ENCODE measurements around the gene TBL1XR1.

Gene TBL1XR1

GRCh38 chr3:177133860-177134815 lies 63.1 kb downstream of the TBL1XR1 start:
- H3K4me3 ChIP-seq (ENCODE audit: low read depth, low read length) = no peak overlapping the region
- TF ChIP-seq CTCF (IDR thresholded peaks at IDR 0.05; ENCODE audit: borderline replicate concordance, insufficient read depth, low read depth, low read length) = no peak

DNA sequence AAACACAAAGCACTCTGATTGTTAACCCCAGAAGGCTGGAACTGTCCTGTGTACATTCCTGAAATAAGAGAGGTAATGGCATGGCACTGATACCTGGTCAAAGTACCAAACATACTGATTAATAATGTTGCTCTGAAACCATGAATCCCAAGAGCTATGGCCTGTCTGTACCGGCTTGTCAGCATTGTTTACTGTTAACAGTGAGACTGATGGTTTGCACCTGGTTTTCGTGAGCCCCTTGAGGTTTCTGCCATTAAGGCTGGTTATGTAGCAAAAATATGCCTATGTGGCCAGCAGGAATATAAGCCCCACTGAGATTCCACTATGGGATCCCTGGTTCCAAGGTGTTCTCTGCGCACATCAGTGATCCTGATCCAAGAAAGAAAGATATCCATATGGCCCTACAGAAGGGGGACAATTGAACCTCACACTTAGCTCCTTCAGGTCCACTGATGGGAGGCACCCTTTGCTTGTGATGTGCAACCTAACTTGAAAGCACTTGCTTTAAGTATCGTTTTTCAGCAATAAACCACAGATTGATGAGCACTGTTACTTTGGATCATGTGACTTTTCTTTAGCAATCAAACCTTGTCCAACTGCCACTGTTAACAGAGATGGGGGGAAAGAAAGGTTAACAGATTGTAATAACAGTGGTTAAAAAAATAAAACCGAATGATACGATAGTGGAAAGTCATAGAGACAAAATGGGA lies 65.2 kb downstream of the TBL1XR1 start:
- TF ChIP-seq CTCF (IDR thresholded peaks at IDR 0.05; ENCODE audit: borderline replicate concordance, insufficient read depth, low read depth, low read length) = no peak

DNA sequence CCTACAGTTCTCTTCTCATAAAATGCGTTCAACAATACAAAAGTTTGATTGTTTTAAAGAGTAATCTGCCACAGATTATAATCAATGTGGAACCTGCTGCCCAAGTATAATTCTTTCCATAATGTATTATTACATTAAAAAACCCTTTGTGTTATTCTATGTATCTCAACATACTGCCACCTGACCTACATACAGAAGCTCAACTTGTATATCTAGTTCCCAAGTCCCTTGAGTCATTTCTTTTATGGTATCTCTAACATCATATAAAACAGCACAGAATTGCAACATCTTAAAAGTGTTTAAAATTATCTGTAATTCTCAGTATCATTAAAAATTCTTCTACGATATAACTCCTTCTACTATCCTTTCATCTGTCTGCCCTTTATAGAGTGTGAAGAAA lies 70.3 kb downstream of the TBL1XR1 start:
- TF ChIP-seq CTCF (IDR thresholded peaks at IDR 0.05; ENCODE audit: borderline replicate concordance, insufficient read depth, low read depth, low read length) = no peak
- no peak overlapping the region for H3K4me3 ChIP-seq (ENCODE audit: low read depth, low read length)

More for the DNA sequence above, 65.2 kb downstream of the TBL1XR1 start:
- no peak overlapping the region for H3K4me3 ChIP-seq (ENCODE audit: low read depth, low read length)

DNA sequence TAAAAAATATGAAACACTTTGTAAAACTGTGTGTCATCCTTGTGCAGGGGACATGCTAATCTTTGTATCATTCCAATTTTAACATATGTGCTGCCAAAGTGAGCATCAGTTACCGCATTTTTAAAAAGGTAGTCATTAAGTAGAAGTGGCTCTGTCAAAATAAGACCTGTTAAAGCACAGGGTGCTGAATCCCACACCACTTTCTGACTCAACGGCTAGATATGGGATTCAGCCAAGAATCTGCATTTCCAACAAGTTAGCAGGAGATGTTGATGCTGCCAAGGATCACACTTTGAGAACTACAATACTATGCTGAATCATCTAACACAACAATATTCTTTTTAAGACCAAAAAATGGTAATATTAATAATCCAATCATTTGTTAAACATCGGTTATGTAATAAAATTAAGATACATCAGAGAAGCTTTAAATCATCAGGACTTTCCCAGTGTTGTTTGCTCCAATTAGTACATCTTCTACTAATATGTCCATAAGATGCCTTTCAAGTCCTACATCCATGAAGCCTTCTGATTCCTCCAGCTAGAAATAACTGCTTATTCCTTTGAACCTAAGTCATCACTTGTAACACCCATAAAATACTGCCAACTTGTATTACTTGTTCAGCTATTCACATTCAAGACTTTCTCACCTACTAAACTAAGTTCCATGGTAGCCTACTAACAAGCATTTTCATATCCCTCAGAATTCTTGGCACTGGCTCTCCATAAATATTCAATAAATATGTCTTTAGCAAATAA lies 71.1 kb downstream of the TBL1XR1 start:
- H3K4me3 ChIP-seq (ENCODE audit: low read depth, low read length) = no peak overlapping the region
- TF ChIP-seq CTCF (IDR thresholded peaks at IDR 0.05; ENCODE audit: borderline replicate concordance, insufficient read depth, low read depth, low read length) = no peak

GRCh38 chr3:177124882-177125281 lies 72.4 kb downstream of the TBL1XR1 start:
- TF ChIP-seq CTCF (IDR thresholded peaks at IDR 0.05; ENCODE audit: borderline replicate concordance, insufficient read depth, low read depth, low read length) = no peak
- H3K4me3 ChIP-seq (ENCODE audit: low read depth, low read length) = no peak overlapping the region

DNA sequence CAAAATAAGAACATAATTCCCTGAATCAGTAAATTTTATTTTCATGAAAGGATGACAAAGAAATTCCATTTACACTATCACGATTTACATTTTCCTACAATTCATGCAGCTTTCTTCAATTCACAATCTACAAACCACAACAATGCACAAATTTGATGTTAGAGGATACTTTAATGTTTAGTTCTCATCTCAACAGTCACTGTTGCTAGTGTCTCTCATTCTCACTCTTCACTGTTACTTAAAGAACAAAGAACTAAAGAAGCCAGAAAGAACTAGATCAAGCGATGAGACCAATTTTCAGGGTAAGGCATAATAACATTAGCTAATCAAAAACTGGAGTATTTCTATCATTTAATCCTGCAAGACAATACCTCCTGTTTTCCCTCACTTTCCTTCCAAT lies 73.5 kb downstream of the TBL1XR1 start:
- no peak overlapping the region for H3K4me3 ChIP-seq (ENCODE audit: low read depth, low read length)
- TF ChIP-seq CTCF (IDR thresholded peaks at IDR 0.05; ENCODE audit: borderline replicate concordance, insufficient read depth, low read depth, low read length) = no peak

Measured in GM12875 (cell line).